ENCODE data around the gene LHFPL2. TPM values are rescaled to one million over a fixed set of nuclear protein-coding genes. Genes with fewer than 3 reads are reported as not detected.

The LHFPL2 gene
- total and polyA plus RNA-seq, 12 donors = 2.4 to 14.9 (median 5.1) TPM

- Histone ChIP-seq H3K27ac (no peak overlapping the region), H3K36me3 (peaks cover 0 to 47% (median 11%) of the 10 kb centered on the region in 9 donors), H3K27me3 (no peaks in the 10 kb centered on the region), H3K4me1 (peaks cover 3 to 59% (median 27%) of the 10 kb centered on the region in 9 donors), H3K4me3 (no peak overlapping the region), H3K9me3 (no peaks in the 10 kb centered on the region)
- intact Hi-C loops (cut with DNase I) = loop anchor here in 4 of 10 donors (5.0 to 10.0 kb wide), 4 partner anchors 35 to 268 kb away; partner anchors contain the start of gene SCAMP1 (in 1 of the 4)
- no peak for DNase-seq
- 97% methylated on average over 2 of the region's 2 CpGs for WGBS, 2 donors
- TF ChIP-seq CTCF (IDR thresholded peaks at IDR 0.05) = no peak
- ATAC-seq = no peak
These were observed 16.1 kb downstream of the LHFPL2 start for GRCh38 chr5:78632467-78632866.

DNA sequence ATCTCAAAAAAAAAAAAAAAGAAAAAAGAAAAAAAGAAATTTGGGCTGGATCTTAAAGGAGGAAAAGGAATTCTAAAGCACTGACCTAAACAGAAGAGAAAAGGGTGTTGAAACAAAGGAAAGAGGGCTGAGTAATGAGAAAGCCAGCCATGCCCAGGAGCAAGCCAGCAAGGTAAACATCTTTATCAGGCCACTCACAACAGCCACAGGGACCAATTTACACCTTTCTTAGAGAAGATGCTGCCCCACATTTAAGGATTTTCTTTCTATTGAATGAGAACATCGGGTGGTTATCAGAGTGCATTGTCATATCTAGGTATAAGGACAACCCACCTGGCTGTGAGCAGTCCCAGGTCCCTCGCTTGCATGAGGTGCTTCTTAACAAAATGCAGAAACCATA lies 16.6 kb downstream of the LHFPL2 start:
- H3K36me3 ChIP-seq = peaks cover 0 to 47% (median 11%) of the 10 kb centered on the region in 9 donors
- no peaks in the 10 kb centered on the region for H3K9me3 ChIP-seq
- intact Hi-C loops (cut with DNase I) = loop anchor here in 4 of 10 donors (5.0 to 10.0 kb wide), 4 partner anchors 35 to 267 kb away; partner anchors contain the start of gene SCAMP1 (in 1 of the 4)
- 95% methylated on average over 2 of the region's 2 CpGs for WGBS, 2 donors
- H3K27ac ChIP-seq = no peak overlapping the region
- DNase-seq (no peak), ATAC-seq (no peak)
- no peak overlapping the region for H3K4me3 ChIP-seq
- H3K4me1 ChIP-seq = peaks cover under 1 to 54% (median 23%) of the 10 kb centered on the region in 9 donors
- no peak for TF ChIP-seq CTCF (IDR thresholded peaks at IDR 0.05)
- no peaks in the 10 kb centered on the region for H3K27me3 ChIP-seq

DNA sequence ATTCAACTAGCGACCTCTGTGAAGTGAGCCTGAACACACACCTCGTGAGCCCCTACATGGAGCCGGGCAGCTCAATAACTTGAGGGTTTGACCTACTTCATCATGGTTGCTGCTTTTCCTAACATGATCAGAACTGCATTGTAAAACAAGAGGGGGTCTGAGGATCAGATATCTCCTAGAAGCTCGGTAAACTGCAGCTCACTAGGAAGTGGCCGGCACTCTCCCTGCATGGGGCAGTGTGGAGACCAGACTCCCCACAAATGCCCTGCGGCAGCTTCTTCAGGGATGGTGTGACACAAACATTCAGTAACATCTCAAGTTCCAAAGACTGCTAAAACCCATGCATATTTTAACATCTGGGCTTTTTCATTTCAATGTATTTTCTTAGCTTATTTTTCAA lies 18.5 kb downstream of the LHFPL2 start:
- ATAC-seq = no peak
- H3K36me3 ChIP-seq = peaks cover 0 to 60% (median 11%) of the 10 kb centered on the region in 9 donors
- intact Hi-C loops (cut with DNase I) = loop anchor here in 4 of 10 donors (5.0 to 10.0 kb wide), 4 partner anchors 33 to 265 kb away; partner anchors contain the start of gene SCAMP1 (in 1 of the 4)
- 83 to 88% methylated on average over 6 of the region's 6 CpGs for WGBS, 2 donors
- H3K4me1 ChIP-seq = peaks cover 0 to 53% (median 23%) of the 10 kb centered on the region in 9 donors
- H3K27ac ChIP-seq = no peak overlapping the region
- H3K9me3 ChIP-seq = no peaks in the 10 kb centered on the region
- no peak for TF ChIP-seq CTCF (IDR thresholded peaks at IDR 0.05)
- no peak for DNase-seq
- H3K27me3 ChIP-seq = no peaks in the 10 kb centered on the region
- H3K4me3 ChIP-seq = no peak overlapping the region

DNA sequence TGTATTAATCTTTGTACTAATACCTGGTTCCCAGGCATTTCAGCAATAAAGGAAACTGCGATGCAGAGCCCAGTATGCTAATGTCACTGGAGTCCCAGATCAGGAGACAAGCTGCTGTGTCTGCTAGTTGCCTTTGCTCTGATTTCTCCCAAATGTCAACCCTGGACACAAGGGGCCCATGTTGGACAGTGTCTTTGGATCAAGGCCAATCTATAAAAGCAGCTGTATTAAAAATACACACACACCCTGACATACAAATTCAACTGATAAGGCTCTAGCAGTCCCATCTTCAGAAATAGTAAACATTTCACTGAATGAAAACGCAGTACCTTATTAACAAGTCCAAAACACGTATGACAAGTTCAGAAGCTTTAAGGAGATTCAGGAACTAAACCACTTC lies 18.9 kb downstream of the LHFPL2 start:
- Histone ChIP-seq H3K9me3 (no peaks in the 10 kb centered on the region), H3K36me3 (peaks cover 0 to 60% (median 11%) of the 10 kb centered on the region in 9 donors), H3K27ac (no peak overlapping the region), H3K27me3 (no peaks in the 10 kb centered on the region), H3K4me3 (no peak overlapping the region), H3K4me1 (peaks cover 0 to 54% (median 23%) of the 10 kb centered on the region in 9 donors)
- DNase-seq (no peak), ATAC-seq (peak in 3 of 8 donors; percentile 22 to 31 (median 29))
- intact Hi-C loops (cut with DNase I) = loop anchor here in 4 of 10 donors (5.0 to 10.0 kb wide), 4 partner anchors 32 to 265 kb away; partner anchors contain the start of gene SCAMP1 (in 1 of the 4)
- TF ChIP-seq CTCF (IDR thresholded peaks at IDR 0.05) = no peak
- WGBS, 2 donors = 76 to 78% methylated on average over 3 of the region's 3 CpGs
